NK-92 treated with Interleukin-12 subunit alpha and Interleukin-12 subunit beta, amount 100 ng/mL, for 24 hours (cell line): ENCODE results near the gene TENM3.
"Not testable (repeated sequence)": the region's sequence is repeated elsewhere in the genome, so short reads cannot be mapped to it uniquely, and the experiment has no call there.

Source experiments
- DNase-seq: peaks from one replicate; lab custom pipeline; 2025; lab: John Stamatoyannopoulos, UW

Gene TENM3

DNA sequence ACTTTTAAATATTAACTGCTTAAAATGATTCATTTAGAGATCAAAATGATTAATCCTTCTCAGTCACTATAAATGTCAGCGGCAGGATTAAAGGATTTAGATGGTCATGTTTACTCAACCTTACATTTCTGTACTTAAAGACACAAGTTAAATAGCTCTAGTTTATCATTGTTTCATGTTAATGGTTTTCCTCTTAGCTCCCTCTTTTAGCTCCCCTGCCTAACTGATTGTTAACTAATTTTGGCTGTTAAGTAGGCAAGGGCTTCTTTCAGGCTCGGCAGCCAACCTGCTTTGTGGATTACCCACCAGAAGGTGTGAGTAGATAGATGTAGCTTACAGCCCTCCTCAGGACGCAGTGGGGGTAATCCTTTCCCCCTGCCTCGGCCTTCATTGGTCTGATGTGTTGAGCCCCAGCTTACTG is 96.0 kb downstream of the TENM3 start:
- DNase-seq: no peak

DNA sequence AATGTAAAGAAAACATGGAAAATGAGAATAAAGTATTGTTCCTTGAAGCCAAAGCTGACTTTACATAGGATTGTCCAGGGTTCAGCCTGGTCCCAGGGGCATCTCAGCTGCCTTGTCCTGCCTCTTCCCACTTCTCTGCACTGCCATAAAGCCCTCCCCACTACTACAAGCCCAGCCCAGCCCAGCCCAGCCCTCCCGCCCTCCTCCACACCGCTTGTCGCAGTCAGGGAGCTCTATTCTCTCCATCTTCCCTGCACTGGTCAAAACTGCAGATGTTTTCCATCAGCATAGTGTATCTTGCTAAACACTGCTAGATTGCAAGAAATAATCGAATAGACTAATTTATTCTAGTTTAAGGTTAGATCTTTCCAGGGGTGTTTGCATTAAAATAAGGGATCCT is 100.3 kb downstream of the TENM3 start:
- DNase-seq: no peak

DNA sequence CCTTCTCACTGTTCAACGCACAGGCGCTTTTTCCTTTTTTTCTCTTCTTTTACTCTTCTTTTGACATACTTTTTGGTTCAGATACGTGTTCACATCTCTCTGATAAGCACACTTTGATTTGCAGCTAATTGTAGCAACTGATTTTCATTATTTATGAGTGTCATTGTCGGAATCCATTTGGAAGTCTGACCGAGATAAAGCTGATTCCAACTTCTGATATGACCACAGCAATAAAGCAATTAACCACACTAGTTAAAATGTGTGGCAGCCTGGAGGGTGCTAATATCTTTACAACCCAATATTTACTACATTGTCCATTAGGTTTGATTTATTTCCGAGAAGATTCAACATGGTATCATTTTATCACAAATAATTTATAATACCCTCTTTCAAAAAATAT is 101.8 kb downstream of the TENM3 start:
- no peak for DNase-seq

DNA sequence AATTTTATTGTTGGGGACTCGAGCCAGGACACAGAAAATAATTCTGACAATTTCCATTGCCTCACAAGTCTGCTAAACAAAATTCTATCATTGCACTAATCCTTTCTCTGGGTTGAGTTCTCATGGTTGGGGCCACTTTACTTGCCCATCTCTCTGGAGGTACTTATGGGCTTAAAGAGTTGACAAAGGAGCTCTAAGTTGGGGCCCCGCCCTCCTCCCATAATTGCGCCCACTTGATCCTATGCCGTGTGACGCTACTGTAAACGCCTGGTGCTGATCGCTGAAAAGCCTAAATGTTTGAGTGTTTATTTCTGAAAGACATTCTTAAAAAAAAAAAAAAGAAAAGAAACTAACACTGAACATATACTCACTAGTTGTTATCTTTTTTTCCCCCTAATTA is 103.0 kb downstream of the TENM3 start:
- DNase-seq: no peak

DNA sequence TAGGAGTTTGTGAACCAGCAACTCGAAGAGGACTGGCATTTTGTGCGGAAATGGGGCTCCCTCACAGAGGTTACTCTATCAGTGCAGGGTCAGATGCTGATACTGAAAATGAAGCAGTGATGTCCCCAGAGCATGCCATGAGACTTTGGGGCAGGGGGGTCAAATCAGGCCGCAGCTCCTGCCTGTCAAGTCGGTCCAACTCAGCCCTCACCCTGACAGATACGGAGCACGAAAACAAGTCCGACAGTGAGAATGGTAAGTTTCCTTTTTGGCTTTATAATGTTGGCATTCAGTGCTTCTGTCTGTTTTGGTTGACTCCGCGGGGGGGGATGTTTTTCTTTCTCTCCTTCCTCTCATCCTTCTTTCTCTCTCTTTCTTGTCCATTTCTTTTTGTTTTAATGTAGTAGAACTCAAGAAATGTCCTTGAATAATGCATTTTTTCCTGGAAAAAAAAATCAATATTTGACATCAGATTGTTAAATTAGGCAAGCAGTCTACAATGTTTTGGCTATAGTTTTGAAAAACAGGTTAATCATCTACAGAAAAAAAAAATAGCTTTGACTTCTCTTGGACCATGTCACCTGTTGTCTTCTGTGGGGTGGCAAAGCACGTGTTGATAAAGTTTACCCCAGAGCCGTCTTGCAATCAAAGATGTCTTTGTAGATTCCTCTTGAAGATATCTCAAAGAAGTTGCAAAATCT is 103.6 kb downstream of the TENM3 start:
- no peak for DNase-seq

DNA sequence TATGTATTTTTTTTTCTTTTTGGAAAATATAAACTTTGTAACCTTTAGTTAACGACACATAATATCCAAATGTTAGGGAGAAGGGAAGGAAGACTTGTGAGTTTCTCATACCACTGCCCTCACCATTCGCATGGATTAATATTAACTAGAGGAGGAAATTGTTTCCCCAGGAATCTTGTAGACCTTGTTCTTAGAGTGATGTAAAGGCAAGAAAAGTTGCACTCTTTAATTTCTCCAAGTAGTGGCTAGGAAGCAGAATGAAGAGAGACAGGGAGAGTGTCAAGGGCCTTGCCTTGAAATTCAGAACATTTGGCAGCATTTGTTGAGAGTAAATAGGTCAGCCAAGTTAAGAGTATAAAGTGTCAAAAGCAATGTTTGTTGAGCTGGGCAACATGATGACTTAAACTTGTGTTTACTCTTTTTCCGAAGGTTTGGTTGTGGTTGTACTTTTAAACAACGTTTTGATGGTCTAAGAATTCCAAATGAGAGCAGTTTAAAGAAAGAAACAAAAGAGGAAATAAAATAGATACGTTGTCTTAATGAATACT is 105.7 kb downstream of the TENM3 start:
- DNase-seq: no peak

DNA sequence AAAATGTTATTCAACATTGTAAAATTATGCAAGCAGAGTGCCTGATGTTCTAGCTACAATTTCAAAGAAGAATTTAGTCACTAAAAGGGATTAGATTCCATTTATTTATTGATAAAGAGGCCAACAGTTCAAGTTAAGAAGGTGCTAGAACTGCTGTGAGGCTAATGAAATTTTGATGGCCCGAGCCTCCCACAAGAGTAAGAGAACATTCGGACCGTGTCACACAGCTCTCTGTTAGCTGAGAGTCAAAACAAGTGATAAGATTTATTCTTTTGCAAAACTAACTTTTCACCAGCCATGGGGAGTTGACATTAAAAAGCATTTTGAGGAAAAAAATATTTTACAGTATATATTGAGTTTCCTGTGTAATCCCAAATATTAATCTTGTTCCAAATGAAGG is 106.8 kb downstream of the TENM3 start:
- DNase-seq: no peak

DNA sequence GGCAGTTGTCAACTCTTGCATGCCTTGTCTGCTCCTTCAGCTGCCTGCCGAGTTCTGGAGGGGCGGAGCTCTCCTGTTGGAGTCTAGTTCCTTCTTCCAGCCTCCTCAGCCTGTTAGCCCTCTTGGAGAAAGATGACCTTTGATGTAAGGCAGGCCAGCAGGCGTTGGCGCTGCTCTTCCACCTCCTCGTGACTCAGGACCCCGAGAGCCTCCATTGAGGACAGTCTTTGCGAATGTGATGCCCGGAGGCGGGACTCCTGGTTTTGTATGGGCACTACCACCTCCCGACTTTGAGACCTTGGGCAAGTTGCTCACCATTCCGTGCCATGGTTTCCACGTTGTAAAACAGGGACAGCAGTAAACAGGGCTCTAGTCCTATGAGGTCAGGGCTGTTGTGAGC is 108.3 kb downstream of the TENM3 start:
- DNase-seq: no peak

DNA sequence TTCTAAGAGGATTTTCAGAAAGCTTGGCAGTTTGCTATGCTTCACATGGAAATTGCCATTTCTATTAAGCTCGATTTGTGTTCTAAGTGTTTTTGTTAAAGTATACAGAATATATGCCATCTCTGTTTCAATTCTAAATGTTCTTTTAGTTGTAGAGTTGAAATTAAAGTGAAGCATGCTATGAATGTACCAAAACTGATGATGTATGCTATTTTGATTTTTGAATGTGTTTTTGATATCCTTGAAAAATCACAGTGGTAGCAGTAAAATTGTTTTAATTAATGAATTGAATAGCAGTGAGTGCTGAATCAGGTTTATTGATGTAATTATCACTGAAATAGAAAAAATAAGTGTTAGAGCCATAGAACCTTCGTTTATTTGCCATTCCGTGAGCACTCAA is 110.9 kb downstream of the TENM3 start:
- DNase-seq: no peak

DNA sequence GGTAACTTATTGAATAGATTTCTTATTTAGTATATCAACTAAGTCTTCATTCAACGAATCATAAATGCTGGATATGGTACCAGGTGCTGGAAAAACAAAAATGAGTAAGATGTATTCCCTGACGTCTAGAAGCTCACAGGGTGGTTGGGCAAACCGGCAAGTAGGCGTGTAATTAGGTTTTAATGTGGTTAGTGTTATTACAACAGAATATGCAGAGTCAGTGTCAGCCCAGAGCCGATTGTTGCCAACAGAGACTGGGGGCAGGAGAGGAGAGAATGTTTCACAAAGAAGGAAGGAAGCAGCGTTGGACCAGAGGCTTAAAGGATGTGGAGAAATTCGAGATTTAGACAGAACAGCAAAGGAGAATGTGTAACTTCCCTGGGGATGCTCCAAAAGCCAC is 111.7 kb downstream of the TENM3 start:
- no peak for DNase-seq

DNA sequence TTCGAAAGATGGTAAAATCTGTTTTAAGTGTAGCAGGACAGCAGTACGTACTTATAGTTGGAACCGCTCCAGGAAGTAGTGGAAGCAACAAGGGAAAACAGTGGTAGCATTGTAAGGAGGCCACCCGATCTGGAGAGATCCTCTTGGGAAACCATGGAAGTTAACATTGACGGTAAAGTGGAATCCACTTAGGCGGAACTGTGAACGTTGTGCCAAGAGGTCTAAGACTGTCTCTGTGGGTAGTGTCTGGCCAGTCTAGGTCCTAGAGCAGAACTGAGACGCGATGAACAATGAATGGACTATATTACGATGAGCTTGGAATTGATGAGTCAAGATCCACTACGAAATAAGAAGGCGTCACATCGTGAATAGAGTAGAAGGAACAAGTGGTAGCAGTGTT is 124.0 kb downstream of the TENM3 start:
- no peak for DNase-seq

DNA sequence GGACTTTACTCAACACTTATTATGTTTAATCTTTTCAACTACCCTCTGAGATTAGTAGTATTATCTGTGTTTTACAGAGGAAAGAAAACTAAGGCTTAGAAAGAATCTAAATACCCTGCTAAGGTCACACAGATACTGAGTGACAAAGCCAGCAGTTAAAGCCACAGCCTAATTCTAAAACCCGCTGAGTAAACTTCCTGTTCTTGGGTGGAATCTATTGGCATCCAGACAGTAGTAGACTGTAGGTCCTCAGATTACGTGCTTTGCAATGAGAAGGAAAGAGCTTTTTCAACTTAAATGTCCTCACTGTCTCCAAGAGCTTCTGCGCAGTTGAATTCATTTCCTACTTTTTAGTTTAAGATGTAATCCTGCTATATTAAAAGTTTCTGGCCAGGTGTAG is 126.0 kb downstream of the TENM3 start:
- no peak for DNase-seq

DNA sequence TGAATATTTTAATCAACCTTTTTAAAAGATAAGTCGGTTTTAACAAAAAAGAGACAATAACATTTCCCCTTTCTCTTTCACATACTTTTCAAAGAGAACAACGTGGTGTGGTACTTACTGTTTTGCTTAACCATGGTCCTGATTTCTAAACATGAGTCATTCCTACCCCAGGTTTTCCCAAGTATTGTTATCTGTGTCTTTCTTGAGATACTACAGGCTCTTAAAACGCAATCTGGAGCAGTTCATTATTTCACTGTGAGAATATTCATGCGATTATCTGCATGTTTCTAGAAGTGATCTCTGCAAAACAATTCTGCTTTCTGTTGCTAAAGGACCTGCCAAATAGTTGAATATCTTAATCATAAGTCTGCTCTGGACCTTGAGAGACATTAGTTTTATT is 127.3 kb downstream of the TENM3 start:
- no peak for DNase-seq

DNA sequence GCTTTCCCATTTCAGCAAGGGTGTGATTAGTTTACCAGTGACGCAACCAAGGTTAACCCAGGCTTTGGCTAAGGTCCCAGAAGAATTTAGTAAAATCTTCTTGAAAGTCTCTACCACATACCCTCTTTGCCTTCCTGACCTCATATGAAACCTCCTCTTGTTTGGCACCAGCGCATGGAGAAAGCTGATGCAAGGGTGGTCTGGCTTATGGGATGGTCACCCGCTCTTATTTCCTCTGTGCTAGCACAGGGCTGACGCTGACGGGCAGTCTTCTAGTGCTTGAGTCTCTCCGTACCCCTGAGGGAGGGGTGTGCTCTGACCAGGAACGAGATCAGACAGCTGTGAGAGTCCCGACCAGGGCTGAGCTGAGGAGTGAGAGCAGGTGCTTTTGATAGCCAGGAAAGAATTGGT is 137.6 kb downstream of the TENM3 start:
- no peak for DNase-seq

DNA sequence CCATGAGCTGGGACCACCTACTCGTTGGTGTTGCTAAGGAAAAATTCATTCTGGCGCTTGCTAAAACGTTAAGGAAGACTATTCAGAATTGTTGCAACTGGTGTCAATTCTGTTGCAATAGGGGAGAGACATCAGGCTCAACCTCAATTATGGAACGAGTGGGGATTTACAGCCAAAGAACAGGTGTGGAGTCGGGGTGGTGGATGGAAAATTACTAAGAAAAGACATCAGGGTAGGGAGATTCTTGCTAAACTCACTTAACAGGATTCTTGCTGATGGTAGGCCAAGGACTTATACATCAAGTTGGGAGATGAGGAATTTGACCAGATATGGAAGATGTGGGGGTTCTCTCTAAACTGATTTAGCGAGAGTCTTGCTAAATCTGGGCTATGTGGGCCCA is 139.7 kb downstream of the TENM3 start:
- DNase-seq: no peak

DNA sequence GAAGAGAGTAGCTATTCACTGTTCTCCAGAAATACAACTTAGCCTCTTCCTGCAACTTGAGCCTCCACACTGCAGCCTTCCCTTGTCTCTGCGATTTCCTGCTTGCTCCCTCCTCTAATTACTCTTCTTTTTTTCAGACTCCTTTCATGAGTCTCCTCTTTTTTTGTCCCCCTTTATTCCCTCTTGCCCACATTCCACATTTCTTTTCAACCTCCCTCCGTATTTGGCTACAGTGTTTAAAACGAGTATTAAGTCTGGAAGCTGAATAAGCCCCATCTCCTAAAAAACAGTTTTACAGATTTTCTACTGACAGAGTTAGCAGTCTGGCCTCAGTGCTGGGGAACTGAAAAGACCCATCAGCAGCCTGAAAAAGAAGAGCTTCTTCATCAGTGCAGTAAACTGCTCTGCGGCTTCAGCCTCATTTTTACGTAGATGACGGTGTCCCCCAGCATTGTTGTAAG is 141.5 kb downstream of the TENM3 start:
- no peak for DNase-seq

DNA sequence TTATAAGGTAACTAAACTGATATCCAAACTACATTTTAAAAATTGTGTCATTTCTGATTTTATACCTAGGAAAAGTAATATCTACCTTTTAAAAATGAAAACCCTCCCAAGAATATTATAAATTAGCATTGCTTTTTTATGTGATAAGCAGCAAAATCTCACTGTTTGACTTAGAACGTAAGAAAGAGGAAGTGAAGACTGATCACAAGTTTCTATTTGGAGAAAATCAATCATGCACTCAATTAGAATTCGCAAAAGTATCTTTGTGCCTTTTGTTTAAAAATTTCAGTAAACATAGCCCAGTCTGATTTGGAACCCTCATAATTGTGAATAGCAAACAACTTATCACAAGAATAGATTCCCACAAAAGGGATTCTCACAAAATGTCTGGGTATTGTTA is 142.7 kb downstream of the TENM3 start:
- DNase-seq: no peak

DNA sequence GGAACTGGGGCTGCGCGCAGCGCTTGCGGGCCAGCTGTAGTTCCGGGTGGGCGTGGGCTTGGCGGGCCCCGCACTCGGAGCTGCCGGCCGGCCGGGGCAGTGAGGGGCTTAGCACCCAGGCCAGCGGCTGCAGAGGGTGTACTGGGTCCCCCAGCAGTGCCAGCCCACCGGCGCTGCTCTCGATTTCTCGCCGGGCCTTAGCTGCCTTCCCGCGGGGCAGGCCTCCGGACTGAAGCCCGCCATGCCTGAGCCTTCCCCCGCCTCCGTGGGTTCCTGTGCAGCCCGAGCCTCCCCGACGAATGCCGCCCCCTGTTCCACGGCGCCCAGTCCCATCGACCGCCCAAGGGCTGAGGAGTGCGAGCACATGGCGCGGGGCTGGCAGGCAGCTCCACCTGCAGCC is 143.4 kb downstream of the TENM3 start:
- not testable (repeated sequence) for DNase-seq

DNA sequence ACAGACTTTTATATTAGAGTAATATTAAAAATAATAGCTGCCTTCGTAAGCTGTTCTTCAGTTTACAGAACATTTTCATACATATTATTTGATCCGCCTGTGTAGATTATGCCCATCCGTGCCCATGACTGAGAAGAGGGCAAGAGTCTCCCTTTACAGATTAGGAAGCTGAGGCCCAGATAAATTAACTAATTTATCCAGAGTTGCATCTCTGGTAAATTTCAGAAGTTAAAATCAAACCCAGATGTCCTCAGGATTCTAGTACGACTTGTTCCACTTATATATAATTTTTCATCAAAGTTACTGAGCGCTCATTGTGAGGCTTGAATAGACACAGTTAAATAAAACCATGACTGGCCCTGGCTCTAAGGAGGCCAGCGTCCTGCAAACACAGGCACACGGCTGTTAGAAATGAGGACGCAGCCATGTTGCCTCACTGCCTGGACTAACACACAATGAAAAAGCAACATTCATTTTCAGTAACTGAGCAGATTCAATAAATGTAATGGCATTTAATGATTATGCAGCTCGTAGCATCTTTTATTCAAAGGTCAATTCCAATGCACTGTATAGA is 148.0 kb downstream of the TENM3 start:
- DNase-seq: no peak

DNA sequence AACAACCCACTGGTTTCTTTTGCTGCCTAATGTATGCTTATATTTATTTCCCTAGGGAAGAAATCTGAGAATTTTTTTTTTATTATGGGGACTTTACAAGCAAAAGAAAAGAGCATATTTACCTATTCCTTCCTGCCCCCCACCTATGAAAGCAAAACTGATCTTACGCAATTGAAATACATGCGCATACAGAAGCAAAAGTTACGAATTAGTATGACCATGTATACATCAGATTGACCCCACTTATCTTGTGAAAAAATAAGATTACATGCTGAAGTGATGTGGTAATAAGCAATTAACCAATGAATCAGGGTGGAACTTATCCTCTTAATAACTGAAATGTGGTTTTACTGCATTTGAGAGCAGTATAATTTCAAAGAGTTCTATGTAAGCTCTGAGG is 151.0 kb downstream of the TENM3 start:
- no peak for DNase-seq

DNA sequence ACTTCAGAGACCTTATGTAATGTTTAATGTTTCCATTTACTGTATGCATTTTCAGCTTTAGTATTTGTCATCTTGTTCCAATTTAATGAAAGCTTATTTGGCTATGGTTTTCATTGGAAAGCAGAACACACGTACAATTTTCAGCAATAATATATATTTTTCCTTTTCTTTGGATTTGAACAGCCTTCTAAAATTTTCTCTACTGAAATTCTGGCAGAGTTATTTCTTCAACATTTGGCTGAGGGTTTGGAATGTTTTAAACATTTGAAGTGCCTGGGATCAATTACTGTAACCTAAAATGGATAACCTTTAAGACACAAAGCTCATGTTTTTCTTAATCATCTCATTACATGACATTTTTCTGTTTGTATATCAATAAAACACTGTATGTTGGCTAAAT is 156.9 kb downstream of the TENM3 start:
- DNase-seq: no peak

DNA sequence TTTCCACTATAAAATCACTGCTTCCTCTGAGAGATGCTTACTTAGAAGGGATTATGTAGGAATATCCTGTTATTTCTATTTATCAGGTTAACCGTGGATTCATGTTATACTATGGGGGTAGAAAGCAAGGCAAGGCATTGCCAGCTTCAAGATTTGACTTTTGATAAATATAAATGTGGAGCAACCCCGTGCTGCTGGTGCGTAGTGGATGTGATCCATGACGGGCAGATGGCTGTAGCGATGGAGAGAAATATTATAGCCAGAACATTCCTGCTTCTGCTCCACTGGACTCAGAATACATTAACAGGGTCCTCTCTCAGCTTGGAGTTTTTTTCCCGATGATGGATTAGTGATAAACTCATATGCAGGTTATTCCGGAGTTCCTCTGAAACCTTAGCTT is 157.6 kb downstream of the TENM3 start:
- DNase-seq: no peak

DNA sequence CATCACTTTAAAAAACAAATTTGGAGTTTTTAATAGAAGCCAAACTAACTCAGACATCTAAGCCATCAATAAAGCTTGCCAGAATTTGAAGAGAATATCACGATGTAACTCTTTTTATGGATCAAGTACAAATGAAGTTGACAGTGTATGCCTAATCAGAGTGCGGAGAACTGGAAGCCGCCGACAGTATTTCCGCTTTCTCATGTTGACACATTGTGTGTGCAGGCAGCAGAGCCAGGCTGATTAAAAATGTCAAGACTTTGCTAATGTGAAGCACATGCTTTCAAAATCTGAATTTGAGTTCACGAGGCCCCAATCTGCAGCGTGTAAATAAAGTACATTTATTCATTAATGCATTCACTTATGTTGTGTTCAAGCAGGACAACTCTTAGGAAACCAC is 161.2 kb downstream of the TENM3 start:
- DNase-seq: no peak

DNA sequence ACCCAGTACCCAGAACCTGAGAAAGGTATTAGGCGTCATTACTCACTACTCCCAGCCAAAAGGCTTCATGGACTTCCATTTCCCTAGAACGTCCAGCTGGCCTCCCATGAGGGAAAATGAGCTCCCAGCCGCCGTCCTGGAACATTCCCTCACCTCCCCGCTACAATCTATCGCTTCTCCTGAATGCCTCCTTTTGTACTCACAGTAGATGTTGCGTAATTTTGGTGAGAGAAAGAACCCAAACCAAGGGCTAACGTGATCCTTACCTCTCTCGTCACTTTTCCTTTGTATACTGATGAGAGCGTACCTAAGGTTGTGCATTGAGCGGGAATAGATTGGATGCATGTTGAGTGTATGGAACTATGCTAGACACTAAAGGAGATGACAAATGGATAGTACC is 161.9 kb downstream of the TENM3 start:
- DNase-seq: no peak
